GM18517 (cell line): ENCODE data around the gene IL17B.

Source experiments
- ATAC-seq: cut with Tn5 transposase; IDR thresholded peaks from one replicate; pipeline ENCODE4 v1.9.1; 2021; ENCODE audit warnings: mild to moderate bottlenecking, moderate library complexity; ENCODE audit not compliant: unreplicated experiment

The IL17B gene

DNA sequence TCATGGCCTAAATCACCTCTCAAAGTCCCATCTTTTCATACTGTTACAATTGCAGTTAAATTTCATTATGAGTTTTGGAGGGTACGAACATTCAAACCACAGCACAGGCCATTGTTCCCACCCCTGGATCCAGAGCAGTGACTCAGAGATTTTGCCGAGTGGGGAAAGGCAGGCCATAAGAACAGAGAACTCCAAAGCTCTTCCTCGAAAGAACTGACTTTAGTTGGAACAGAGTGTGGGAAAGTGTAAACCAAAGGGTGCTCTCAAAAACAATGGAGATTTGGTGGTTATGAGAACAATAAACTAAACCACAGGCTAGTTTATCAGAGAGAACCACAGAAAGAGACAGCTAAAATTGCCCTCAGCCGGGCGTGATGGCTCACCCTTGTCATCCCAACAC, 53.2 kb downstream of the IL17B start:
- ATAC-seq: no peak

- no peak for ATAC-seq
Observed at GRCh38 chr5:149325166-149325735, 53.8 kb downstream of the IL17B start.

DNA sequence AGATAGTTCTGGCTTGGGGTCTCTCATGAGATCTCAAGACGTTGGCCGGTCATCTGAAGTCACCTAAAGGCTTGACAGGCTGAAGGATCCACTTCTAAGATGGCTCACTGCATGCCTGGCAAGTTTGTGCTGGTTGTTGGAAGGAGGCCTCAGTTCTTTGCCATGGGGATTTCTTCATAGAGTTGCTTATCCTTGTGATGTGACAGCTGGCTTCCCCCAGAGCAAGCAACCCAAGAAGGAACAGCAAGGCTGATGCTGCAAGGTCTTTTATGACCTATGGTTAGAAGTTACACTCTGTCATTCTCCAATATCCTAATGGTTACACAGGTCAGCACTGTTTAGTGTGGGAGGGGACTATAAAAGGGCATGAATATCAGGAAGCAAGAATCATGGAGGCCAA, 54.5 kb downstream of the IL17B start:
- ATAC-seq: no peak
